HEK293 (cell line): ENCODE measurements around the gene DPP6.

Experiments used
- CTCF ChIA-PET: fragments of 350-600 bp; formaldehyde crosslinking; extraction: SDS; loops from one replicate; lab custom pipeline; 2021; ENCODE audit warnings: antibody characterized with exemption; lab: Yijun Ruan, JAX
- POLR2A ChIA-PET: fragments of 300-600 bp; formaldehyde crosslinking; extraction: SDS; loops from one replicate; lab custom pipeline; 2020; ENCODE audit warnings: antibody characterized with exemption, inconsistent platforms; lab: Yijun Ruan, JAX
- H3K27ac ChIP-seq: fragments of 200-500 bp; sonication (Bioruptor generic); 2 replicates; pipeline ENCODE4 v1.5.1; 2014; ENCODE audit warnings: low read depth, low read length, control low read depth, inconsistent platforms; ENCODE audit errors: extremely low read depth
- H3K36me3 ChIP-seq, 2 experiments: fragments of 200-500 bp in 1 of 2; sonication (Bioruptor generic) in 1 of 2; 1 replicate in 1 of 2; 2 replicates in 1 of 2; pipeline ENCODE4 v1.5.1; 2014 to 2017; ENCODE audit warnings: inconsistent platforms in 2 of 2, low read length in 2 of 2; ENCODE audit not compliant: control insufficient read depth in 2 of 2, insufficient read depth in 1 of 2
- H3K4me1 ChIP-seq: fragments of 200-500 bp; sonication (Bioruptor generic); 2 replicates; pipeline ENCODE4 v1.5.1; 2014; ENCODE audit warnings: mild to moderate bottlenecking, low read length, inconsistent platforms; ENCODE audit not compliant: control insufficient read depth, insufficient read depth
- H3K4me3 ChIP-seq: 2 replicates; pipeline ENCODE4 v1.5.1; 2011; ENCODE audit warnings: low read depth, mild to moderate bottlenecking, control low read depth, low read length, moderate library complexity
- H3K9me3 ChIP-seq: fragments of 200-500 bp; sonication (Bioruptor generic); 2 replicates; pipeline ENCODE4 v1.5.1; 2014; ENCODE audit warnings: low read depth, low read length, inconsistent platforms; ENCODE audit not compliant: control insufficient read depth, insufficient read depth
- FEZF1 ChIP-seq: fragments of 450-650 bp; formaldehyde crosslinking; IDR thresholded peaks from 2 replicates; pipeline ENCODE4 v1.5.1; 2016; ENCODE audit warnings: missing biosample characterization, missing genetic modification characterization
- KLF16 ChIP-seq: fragments of 450-650 bp; formaldehyde crosslinking; IDR thresholded peaks from 2 replicates; pipeline ENCODE4 v1.5.1; 2017; ENCODE audit warnings: missing biosample characterization, missing genetic modification characterization
- KLF7 ChIP-seq: fragments of 450-650 bp; formaldehyde crosslinking; IDR thresholded peaks from 2 replicates; pipeline ENCODE4 v1.5.1; 2016; ENCODE audit warnings: missing biosample characterization, missing genetic modification characterization, borderline replicate concordance
- MYNN ChIP-seq: fragments of 450-650 bp; formaldehyde crosslinking; IDR thresholded peaks from 2 replicates; pipeline ENCODE4 v1.5.1; 2016; ENCODE audit warnings: missing biosample characterization, missing genetic modification characterization, borderline replicate concordance
- SCRT1 ChIP-seq: fragments of 450-650 bp; formaldehyde crosslinking; IDR thresholded peaks from 2 replicates; pipeline ENCODE4 v1.5.1; 2016; ENCODE audit warnings: missing biosample characterization, missing genetic modification characterization, borderline replicate concordance
- ZBTB7A ChIP-seq: fragments of 450-650 bp; formaldehyde crosslinking; IDR thresholded peaks from 2 replicates; pipeline ENCODE4 v1.5.1; 2016; ENCODE audit warnings: low read depth, missing biosample characterization, missing genetic modification characterization
- ZFP37 ChIP-seq: fragments of 450-650 bp; formaldehyde crosslinking; IDR thresholded peaks from 2 replicates; pipeline ENCODE4 v1.5.1; 2016; ENCODE audit warnings: missing biosample characterization, missing genetic modification characterization
- ZNF112 ChIP-seq: fragments of 450-650 bp; formaldehyde crosslinking; IDR thresholded peaks from 2 replicates; pipeline ENCODE4 v1.5.0; 2017; ENCODE audit warnings: missing biosample characterization, missing genetic modification characterization
- ZNF223 ChIP-seq: fragments of 450-650 bp; formaldehyde crosslinking; IDR thresholded peaks from 2 replicates; pipeline ENCODE4 v1.5.1; 2016; ENCODE audit warnings: missing biosample characterization, missing genetic modification characterization
- ZNF423 ChIP-seq: fragments of 450-650 bp; formaldehyde crosslinking; IDR thresholded peaks from 2 replicates; pipeline ENCODE4 v1.5.1; 2016; ENCODE audit warnings: missing biosample characterization, missing genetic modification characterization
- ZNF488 ChIP-seq: fragments of 450-650 bp; formaldehyde crosslinking; IDR thresholded peaks from 2 replicates; pipeline ENCODE4 v1.5.1; 2016; ENCODE audit warnings: missing biosample characterization, missing genetic modification characterization
- ZNF501 ChIP-seq: fragments of 450-650 bp; formaldehyde crosslinking; IDR thresholded peaks from 2 replicates; pipeline ENCODE4 v1.5.1; 2016; ENCODE audit warnings: missing biosample characterization, missing genetic modification characterization
- ZNF600 ChIP-seq: fragments of 450-650 bp; formaldehyde crosslinking; IDR thresholded peaks from 2 replicates; pipeline ENCODE4 v1.5.1; 2016; ENCODE audit warnings: missing biosample characterization, missing genetic modification characterization
- ZNF610 ChIP-seq: fragments of 450-650 bp; formaldehyde crosslinking; IDR thresholded peaks from 2 replicates; pipeline ENCODE4 v1.5.1; 2016; ENCODE audit warnings: missing biosample characterization, missing genetic modification characterization, borderline replicate concordance
- ZNF621 ChIP-seq: fragments of 450-650 bp; formaldehyde crosslinking; IDR thresholded peaks from 2 replicates; pipeline ENCODE4 v1.5.1; 2017; ENCODE audit warnings: missing biosample characterization, missing genetic modification characterization
- ZNF624 ChIP-seq: fragments of 450-650 bp; formaldehyde crosslinking; IDR thresholded peaks from 2 replicates; pipeline ENCODE4 v1.5.1; 2017; ENCODE audit warnings: missing biosample characterization, missing genetic modification characterization
- ZNF670 ChIP-seq: fragments of 450-650 bp; formaldehyde crosslinking; IDR thresholded peaks from 2 replicates; pipeline ENCODE4 v1.5.1; 2016; ENCODE audit warnings: missing biosample characterization, missing genetic modification characterization, low read depth
- ZNF837 ChIP-seq: fragments of 450-650 bp; formaldehyde crosslinking; IDR thresholded peaks from 2 replicates; pipeline ENCODE4 v1.5.1; 2016; ENCODE audit warnings: missing biosample characterization, missing genetic modification characterization
- TF ChIP-seq, protein P1 (sequence below): fragments of 450-650 bp; formaldehyde crosslinking; IDR thresholded peaks from 2 replicates; pipeline ENCODE4 v1.5.1; 2016; ENCODE audit warnings: missing biosample characterization, missing genetic modification characterization, low read depth
- TF ChIP-seq, protein P2 (sequence below): fragments of 450-650 bp; formaldehyde crosslinking; conservative IDR thresholded peaks from 2 replicates; pipeline ENCODE4 v1.5.1; 2016; ENCODE audit warnings: low read depth, missing biosample characterization, missing genetic modification characterization
- TF ChIP-seq, protein P3 (sequence below): fragments of 450-650 bp; formaldehyde crosslinking; optimal IDR thresholded peaks from 2 replicates; pipeline ENCODE3; 2016; ENCODE audit warnings: missing biosample characterization, mild to moderate bottlenecking, missing genetic modification characterization
- TF ChIP-seq, protein P4 (sequence below): fragments of 450-650 bp; formaldehyde crosslinking; IDR thresholded peaks from 2 replicates; pipeline ENCODE4; 2016; ENCODE audit warnings: missing biosample characterization, missing genetic modification characterization
- TF ChIP-seq, protein P5 (sequence below): IDR thresholded peaks from 2 replicates; pipeline ENCODE4 v1.6.1; 2011; ENCODE audit warnings: mild to moderate bottlenecking, low read depth, low read length, borderline replicate concordance
- TF ChIP-seq, protein P6 (sequence below): fragments of 450-650 bp; formaldehyde crosslinking; IDR thresholded peaks from 2 replicates; pipeline ENCODE4 v1.5.1; 2016; ENCODE audit warnings: missing biosample characterization, missing genetic modification characterization

The DPP6 gene

DNA sequence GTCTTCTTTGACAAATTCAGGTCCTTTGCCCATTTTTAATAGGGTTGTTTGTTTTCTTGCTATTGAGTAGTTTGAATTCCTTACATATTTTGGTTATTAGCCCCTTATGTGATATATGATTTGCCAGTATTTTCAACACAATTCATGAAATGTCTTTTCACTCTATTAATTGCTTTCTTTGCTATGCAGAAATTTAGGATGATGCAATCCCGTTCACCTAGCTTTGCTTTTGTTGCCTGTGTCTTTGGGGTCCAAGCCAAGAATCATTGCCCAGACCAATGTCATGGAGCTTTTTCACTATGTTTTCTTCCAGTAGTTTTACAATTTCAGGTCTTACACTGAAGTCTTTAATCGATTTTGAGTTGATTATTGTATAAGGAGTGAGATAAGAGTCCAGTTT lies 796.3 kb downstream of the DPP6 start:
- H3K4me3 ChIP-seq, result no peak overlapping the region
- H3K27ac ChIP-seq, result no peak overlapping the region
- no peaks in the 10 kb centered on the region for H3K36me3 ChIP-seq
- no peak for TF ChIP-seq FEZF1
- no peak for TF ChIP-seq ZNF621 (tag by site-specific recombination)
- TF ChIP-seq, protein P1, sequence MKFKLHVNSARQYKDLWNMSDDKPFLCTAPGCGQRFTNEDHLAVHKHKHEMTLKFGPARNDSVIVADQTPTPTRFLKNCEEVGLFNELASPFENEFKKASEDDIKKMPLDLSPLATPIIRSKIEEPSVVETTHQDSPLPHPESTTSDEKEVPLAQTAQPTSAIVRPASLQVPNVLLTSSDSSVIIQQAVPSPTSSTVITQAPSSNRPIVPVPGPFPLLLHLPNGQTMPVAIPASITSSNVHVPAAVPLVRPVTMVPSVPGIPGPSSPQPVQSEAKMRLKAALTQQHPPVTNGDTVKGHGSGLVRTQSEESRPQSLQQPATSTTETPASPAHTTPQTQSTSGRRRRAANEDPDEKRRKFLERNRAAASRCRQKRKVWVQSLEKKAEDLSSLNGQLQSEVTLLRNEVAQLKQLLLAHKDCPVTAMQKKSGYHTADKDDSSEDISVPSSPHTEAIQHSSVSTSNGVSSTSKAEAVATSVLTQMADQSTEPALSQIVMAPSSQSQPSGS (tag by site-specific recombination), result no peak
- TF ChIP-seq KLF7, result no peak
- no peak for TF ChIP-seq ZNF112 (tag by site-specific recombination)
- no peak for TF ChIP-seq ZNF423 (tag by site-specific recombination)
- TF ChIP-seq, protein P2, sequence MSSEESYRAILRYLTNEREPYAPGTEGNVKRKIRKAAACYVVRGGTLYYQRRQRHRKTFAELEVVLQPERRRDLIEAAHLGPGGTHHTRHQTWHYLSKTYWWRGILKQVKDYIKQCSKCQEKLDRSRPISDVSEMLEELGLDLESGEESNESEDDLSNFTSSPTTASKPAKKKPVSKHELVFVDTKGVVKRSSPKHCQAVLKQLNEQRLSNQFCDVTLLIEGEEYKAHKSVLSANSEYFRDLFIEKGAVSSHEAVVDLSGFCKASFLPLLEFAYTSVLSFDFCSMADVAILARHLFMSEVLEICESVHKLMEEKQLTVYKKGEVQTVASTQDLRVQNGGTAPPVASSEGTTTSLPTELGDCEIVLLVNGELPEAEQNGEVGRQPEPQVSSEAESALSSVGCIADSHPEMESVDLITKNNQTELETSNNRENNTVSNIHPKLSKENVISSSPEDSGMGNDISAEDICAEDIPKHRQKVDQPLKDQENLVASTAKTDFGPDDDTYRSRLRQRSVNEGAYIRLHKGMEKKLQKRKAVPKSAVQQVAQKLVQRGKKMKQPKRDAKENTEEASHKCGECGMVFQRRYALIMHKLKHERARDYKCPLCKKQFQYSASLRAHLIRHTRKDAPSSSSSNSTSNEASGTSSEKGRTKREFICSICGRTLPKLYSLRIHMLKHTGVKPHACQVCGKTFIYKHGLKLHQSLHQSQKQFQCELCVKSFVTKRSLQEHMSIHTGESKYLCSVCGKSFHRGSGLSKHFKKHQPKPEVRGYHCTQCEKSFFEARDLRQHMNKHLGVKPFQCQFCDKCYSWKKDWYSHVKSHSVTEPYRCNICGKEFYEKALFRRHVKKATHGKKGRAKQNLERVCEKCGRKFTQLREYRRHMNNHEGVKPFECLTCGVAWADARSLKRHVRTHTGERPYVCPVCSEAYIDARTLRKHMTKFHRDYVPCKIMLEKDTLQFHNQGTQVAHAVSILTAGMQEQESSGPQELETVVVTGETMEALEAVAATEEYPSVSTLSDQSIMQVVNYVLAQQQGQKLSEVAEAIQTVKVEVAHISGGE (tag by site-specific recombination), result no peak
- TF ChIP-seq ZNF610 (tag by site-specific recombination), result no peak
- no peak for TF ChIP-seq ZNF624 (tag by site-specific recombination)
- no peak for TF ChIP-seq ZNF837 (tag by site-specific recombination)
- TF ChIP-seq, protein P3, sequence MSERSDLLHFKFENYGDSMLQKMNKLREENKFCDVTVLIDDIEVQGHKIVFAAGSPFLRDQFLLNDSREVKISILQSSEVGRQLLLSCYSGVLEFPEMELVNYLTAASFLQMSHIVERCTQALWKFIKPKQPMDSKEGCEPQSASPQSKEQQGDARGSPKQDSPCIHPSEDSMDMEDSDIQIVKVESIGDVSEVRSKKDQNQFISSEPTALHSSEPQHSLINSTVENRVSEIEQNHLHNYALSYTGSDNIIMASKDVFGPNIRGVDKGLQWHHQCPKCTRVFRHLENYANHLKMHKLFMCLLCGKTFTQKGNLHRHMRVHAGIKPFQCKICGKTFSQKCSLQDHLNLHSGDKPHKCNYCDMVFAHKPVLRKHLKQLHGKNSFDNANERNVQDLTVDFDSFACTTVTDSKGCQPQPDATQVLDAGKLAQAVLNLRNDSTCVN (tag by site-specific recombination), result no peak
- TF ChIP-seq ZBTB7A (tag by site-specific recombination), result no peak
- TF ChIP-seq KLF16 (tag by site-specific recombination), result no peak
- TF ChIP-seq ZNF223 (tag by site-specific recombination), result no peak
- no peak for TF ChIP-seq ZNF600
- TF ChIP-seq ZNF501, result no peak
- TF ChIP-seq, protein P4, sequence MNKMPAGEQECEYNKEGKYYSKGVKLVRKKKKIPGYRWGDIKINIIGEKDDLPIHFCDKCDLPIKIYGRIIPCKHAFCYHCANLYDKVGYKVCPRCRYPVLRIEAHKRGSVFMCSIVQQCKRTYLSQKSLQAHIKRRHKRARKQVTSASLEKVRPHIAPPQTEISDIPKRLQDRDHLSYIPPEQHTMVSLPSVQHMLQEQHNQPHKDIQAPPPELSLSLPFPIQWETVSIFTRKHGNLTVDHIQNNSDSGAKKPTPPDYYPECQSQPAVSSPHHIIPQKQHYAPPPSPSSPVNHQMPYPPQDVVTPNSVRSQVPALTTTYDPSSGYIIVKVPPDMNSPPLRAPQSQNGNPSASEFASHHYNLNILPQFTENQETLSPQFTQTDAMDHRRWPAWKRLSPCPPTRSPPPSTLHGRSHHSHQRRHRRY, result no peak
- TF ChIP-seq ZFP37 (tag by site-specific recombination), result no peak
- TF ChIP-seq SCRT1 (tag by site-specific recombination), result no peak
- CTCF ChIA-PET, result no interaction called here
- no peaks in the 10 kb centered on the region for H3K4me1 ChIP-seq
- POLR2A ChIA-PET, result no interaction called here
- H3K9me3 ChIP-seq, result no peaks in the 10 kb centered on the region

GRCh38 chr7:154852205-154852604 lies 800.0 kb downstream of the DPP6 start:
- CTCF ChIA-PET, result no interaction called here
- POLR2A ChIA-PET, result no interaction called here
- H3K36me3 ChIP-seq, result no peaks in the 10 kb centered on the region
- no peak overlapping the region for H3K27ac ChIP-seq
- H3K4me1 ChIP-seq, result no peaks in the 10 kb centered on the region
- no peaks in the 10 kb centered on the region for H3K9me3 ChIP-seq
- no peak overlapping the region for H3K4me3 ChIP-seq
- TF ChIP-seq ZNF670 (tag by site-specific recombination) (no peak), KLF16 (tag by site-specific recombination) (no peak), MYNN (tag by site-specific recombination) (no peak), ZNF488 (tag by site-specific recombination) (no peak)
- TF ChIP-seq, protein P5, sequence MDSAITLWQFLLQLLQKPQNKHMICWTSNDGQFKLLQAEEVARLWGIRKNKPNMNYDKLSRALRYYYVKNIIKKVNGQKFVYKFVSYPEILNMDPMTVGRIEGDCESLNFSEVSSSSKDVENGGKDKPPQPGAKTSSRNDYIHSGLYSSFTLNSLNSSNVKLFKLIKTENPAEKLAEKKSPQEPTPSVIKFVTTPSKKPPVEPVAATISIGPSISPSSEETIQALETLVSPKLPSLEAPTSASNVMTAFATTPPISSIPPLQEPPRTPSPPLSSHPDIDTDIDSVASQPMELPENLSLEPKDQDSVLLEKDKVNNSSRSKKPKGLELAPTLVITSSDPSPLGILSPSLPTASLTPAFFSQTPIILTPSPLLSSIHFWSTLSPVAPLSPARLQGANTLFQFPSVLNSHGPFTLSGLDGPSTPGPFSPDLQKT, result no peak
- TF ChIP-seq, protein P6, sequence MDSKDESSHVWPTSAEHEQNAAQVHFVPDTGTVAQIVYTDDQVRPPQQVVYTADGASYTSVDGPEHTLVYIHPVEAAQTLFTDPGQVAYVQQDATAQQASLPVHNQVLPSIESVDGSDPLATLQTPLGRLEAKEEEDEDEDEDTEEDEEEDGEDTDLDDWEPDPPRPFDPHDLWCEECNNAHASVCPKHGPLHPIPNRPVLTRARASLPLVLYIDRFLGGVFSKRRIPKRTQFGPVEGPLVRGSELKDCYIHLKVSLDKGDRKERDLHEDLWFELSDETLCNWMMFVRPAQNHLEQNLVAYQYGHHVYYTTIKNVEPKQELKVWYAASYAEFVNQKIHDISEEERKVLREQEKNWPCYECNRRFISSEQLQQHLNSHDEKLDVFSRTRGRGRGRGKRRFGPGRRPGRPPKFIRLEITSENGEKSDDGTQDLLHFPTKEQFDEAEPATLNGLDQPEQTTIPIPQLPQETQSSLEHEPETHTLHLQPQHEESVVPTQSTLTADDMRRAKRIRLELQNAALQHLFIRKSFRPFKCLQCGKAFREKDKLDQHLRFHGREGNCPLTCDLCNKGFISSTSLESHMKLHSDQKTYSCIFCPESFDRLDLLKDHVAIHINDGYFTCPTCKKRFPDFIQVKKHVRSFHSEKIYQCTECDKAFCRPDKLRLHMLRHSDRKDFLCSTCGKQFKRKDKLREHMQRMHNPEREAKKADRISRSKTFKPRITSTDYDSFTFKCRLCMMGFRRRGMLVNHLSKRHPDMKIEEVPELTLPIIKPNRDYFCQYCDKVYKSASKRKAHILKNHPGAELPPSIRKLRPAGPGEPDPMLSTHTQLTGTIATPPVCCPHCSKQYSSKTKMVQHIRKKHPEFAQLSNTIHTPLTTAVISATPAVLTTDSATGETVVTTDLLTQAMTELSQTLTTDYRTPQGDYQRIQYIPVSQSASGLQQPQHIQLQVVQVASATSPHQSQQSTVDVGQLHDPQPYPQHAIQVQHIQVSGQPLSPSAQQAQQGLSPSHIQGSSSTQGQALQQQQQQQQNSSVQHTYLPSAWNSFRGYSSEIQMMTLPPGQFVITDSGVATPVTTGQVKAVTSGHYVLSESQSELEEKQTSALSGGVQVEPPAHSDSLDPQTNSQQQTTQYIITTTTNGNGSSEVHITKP (tag by site-specific recombination), result no peak
